ENCODE measurements around the gene HIPK3.

GRCh38 chr11:33403344-33403743 lies 146.2 kb downstream of the HIPK3 start:
- TF ChIP-seq YY2 (tag by site-specific recombination; IDR thresholded peaks at IDR 0.05) (no peak), ZNF121 (tag by site-specific recombination; IDR thresholded peaks at IDR 0.05) (no peak), CTCF (tag by site-specific recombination; IDR thresholded peaks at IDR 0.05) (no peak), YY1 (tag by site-specific recombination; IDR thresholded peaks at IDR 0.05) (no peak)
